NCI-H82 (cell line): ENCODE data around the gene EPB41L2.
"Not testable (repeated sequence)": the region's sequence is repeated elsewhere in the genome, so short reads cannot be mapped to it uniquely, and the experiment has no call there.

Source experiments
- DNase-seq: peaks from one replicate; lab custom pipeline; 2025; lab: John Stamatoyannopoulos, UW

The EPB41L2 gene

DNA sequence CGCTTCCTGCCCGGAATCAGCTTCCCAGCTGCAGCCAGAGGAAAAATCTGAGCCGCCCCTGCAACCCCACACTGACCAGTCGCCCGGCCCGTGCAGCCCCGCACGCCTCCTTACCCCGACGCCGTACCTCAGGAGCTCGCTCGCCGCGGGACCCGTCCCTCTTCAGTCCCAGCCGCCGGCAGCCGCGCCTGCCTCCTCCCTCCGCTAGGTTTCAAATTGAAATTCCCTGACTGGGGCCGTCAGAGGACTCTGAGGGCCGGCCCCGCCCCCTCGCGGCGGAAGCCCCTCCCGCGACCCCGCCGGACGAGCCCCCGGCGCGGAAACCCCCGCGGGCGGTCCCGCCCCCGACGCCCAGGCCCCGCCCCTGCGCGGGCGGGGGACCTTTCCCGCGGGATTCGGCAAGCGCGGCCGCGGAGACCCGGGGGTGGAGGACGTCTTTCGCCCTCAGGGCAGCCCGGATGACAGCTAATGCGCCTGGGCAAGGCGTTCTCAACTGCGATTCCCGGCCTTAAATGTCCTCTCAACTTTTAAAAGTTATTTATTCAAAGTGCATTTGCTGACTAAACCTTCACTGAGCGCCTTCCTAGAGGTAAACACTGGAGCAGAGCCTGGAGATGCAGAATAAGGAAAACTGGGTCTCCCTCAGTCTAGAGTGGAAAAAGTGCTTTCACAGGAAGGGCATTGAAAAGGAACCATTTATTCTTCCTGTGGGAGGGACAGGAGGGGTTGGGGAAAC, at the start of gene EPB41L2:
Gene EPB41L2 (minus strand): TSS at position 218 of the 736 bp plus-strand sequence. CDS start 106,760 bp downstream, outside the sequence.
- DNase-seq: peak; percentile 96

- peak; percentile 39 for DNase-seq
Observed at GRCh38 chr6:131112249-131112648, 49.2 kb upstream of the EPB41L2 start.

DNA sequence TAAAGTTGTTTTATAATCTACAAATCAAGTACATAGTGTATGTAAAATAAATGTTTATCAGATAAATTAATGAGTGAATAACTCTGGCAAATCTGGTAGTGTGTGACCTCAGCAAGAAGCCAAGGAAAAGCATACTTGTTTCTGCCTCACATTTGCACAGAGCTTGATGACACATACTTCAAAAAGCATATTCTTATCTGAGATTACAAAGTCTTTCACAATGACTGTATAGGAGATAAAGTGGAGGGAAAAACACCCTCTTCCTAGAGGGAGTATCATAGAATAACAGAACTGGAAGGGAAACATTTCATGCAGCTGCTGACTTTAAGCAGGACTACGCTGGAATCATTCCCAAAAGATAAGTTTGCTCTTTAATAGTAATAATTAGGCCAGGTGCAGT, 44.1 kb upstream of the EPB41L2 start:
- no peak for DNase-seq

DNA sequence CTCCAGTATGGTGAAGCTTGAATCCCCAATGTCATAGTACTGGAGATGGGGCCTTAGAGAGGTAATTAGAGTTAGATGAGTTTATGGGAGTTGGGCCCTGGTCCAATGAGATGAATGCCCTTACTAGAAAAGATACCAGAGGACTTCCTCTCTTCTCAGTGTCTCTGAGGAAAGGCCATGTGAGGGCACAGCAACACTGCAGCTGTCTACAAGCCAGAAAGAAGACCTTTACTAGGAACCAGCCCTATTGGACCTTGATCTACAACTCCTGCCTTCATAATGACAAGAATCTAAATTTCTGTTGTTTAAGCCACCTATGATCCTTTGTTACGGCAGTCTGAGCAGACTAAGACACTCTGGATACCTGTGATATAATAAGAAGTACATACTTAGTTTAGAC, 40.9 kb upstream of the EPB41L2 start:
- DNase-seq: no peak

- DNase-seq: no peak
Observed at GRCh38 chr6:131103296-131103695, 40.3 kb upstream of the EPB41L2 start.

GRCh38 chr6:131101911-131102680, 39.1 kb upstream of the EPB41L2 start:
- DNase-seq: no peak

DNA sequence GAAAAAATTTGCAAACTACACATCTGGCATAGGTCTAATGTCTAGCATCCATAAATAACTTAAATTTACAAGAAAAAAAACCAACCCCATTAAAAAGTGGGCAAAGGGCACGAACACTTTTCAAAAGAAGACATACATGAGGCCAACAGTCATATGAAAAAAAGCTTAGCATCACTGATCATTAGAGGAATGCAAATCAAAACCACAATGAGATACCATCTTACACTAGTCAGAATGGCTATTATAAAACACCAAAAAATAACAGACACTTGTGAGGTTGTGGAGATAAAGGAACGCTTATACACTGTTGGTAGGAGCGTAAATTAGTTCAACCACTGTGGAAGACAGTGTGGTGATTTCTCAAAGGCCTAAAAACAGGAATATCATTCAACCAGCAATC, 33.7 kb upstream of the EPB41L2 start:
- no peak for DNase-seq

GRCh38 chr6:131093334-131093733, 30.3 kb upstream of the EPB41L2 start:
- DNase-seq: no peak

DNA sequence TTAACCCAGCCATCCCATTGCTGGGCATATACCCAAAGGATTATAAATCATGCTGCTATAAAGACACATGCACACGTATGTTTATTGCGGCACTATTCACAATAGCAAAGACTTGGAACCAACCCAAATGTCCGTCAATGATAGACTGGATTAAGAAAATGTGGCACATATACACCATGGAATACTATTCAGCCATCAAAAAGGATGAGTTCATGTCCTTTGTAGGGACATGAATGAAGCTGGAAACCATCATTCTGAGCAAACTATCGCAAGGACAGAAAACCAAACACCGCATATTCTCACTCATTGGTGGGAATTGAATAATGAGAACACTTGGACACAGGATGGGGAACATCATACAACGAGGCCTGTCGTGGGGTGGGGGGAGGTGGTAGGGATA, 28.9 kb upstream of the EPB41L2 start:
- DNase-seq: not testable (repeated sequence)

- DNase-seq: not testable (repeated sequence)
Observed at GRCh38 chr6:131090339-131090738, 27.3 kb upstream of the EPB41L2 start.

DNA sequence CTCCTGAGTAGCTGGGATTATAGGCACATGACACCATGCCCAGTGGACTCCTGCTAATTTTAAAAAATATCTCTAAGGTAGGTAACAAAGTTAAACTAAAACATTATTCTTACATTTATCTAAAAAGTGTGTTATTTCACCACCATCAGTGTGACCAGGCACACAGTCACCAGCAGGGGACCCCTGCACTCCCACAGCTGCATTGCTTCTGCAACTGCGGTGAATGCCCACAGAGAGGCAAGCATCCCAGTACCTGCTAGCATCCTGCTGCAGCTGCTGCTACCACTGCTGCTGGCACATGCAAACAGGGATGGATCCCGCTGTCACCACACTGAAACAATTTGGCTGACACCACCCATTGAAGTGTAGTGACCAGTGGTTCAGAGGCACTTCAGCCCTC, 21.9 kb upstream of the EPB41L2 start:
- DNase-seq: no peak

GRCh38 chr6:131083687-131084086, 20.6 kb upstream of the EPB41L2 start:
- DNase-seq: no peak

GRCh38 chr6:131082335-131082734, 19.3 kb upstream of the EPB41L2 start:
- no peak for DNase-seq

GRCh38 chr6:131080084-131080483, 17.0 kb upstream of the EPB41L2 start:
- no peak for DNase-seq

DNA sequence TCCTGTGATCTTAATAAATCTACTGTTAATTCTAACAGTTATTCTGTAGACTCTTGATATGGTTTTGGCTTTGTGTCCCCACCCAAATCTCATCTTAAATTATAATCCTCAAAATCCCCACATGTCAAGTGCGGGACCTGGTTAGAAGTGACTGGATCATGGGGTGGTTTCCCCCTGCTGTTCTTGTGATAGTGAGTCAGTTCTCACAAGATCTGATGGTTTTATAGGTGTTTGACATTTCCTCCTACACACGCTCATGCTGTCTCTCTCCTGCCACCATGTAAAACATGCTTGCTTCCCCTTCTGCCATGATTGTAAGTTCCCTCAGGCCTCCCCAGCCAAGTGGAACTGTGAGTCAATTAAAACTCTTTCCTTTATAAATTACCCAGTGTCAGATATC, 10.5 kb upstream of the EPB41L2 start:
- no peak for DNase-seq

DNA sequence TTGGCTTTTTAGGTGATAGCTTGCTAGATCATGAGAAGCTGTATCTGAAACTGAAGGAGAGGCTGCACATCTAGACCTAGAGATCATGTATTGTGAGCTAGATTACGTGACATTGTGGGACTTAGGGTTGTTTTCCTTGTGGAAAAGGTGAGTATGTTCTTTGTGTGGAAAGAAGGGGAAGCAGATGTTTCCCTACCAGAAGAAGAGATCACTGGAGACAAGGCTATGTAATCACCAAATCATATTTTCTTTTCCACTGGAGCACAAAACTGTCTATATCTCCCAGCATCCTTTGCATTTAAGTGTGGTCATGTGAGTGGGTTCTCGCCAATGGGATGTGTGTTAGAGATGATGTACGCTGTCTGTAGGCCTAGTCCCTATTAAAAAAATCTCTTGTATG, 7.0 kb upstream of the EPB41L2 start:
- DNase-seq: no peak

DNA sequence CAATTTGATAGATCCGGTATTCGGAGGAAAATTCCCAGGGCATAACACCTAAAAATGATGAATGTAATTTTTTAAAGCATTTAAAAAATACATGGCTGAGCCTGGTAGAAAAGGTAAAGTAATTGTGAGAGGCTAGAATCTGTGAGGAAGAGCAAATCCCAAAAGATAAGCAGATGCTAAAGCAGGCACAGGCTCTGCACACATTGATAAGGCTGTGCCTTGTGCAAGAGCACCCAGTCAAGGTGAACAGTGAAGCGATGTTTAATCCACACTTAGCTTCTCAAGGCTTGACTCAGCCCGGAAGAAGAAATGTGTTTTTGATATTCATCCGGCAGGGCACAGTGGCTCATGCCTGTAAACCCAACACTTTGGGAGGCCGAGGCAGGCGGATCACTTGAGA, 5.1 kb upstream of the EPB41L2 start:
- no peak for DNase-seq

- no peak for DNase-seq
Observed at GRCh38 chr6:131067521-131067920, 4.5 kb upstream of the EPB41L2 start.

GRCh38 chr6:131065824-131066171, 2.8 kb upstream of the EPB41L2 start:
- no peak for DNase-seq

DNA sequence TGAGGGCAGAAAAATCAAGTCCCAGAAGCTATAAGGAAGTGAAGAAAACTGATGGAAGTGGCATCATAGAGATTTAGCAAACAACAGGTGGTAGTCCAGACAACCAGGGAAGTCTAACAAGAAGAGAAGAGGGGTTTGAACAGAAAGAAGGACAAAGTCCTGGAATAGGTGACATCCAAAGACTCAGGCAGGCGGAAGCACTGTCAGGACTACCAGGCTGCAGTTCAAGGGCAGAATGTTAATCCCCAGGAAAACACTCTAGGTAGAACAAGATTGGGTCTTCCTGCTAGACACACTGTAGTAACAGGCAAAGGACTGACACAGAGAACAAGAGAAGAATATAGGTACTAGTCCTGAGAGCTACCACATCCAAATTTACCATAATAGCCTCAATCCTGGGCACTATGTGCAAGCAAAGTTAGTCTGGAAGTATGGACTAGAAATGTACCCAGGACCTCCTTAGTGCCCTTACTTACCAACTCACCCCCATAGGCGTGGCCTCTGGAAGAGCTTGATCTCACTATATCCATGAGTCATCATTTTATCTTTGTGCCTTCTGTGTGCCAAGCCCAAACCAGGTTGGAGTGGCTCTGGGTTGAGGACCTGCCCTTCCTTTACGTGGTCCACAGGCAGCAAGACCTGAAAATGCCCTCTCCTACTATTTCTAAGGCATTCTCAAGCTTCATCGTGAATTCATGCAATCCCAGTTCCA, 2.2 kb upstream of the EPB41L2 start:
- DNase-seq: peak; percentile 9

DNA sequence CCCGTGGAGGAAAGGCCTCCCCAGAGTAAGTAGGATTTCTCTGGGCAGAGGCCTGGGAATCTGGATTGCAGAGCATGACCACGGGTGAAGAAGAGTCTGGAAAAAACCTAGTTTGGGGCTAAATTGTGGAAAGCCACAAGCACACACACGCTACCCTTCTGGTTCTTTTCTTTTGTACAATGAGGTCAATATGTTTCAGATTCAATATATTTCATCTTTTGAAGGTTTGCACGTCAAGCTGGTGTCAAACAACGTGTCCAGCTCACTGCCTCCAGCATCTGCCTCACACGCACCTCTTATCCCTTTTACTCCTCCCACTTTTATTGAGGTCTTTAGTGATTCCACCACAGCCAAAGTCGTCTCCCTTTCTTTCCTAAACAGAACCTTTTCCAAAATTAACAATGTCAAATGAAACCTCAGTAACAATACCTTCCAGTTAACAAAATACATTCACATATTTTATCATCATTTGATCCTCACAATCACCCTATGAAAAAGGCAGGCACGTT, 773 bp upstream of the EPB41L2 start:
- DNase-seq: peak; percentile 52

GRCh38 chr6:131062241-131063027, 611 bp downstream of the EPB41L2 start:
- DNase-seq: peak; percentile 55
